ENCODE results near the gene MTUS2. TPM values are rescaled to one million over a fixed set of nuclear protein-coding genes. Genes with fewer than 3 reads are reported as not detected.
"Not testable (repeated sequence)": the region's sequence is repeated elsewhere in the genome, so short reads cannot be mapped to it uniquely, and the experiment has no call there.

Gene MTUS2
- total RNA-seq, 1 donor from 2014 or later: 0.06 TPM

GRCh38 chr13:29379865-29380264 is 559.7 kb downstream of the MTUS2 start:
- DNase-seq (ENCODE audit: extremely low read depth, low read depth, low spot score): no peak

- DNase-seq (ENCODE audit: extremely low read depth, low read depth, low spot score): no peak
Observed at GRCh38 chr13:29382021-29382420, 561.9 kb downstream of the MTUS2 start.

GRCh38 chr13:29383476-29383875 is 563.3 kb downstream of the MTUS2 start:
- DNase-seq (ENCODE audit: extremely low read depth, low read depth, low spot score): no peak

GRCh38 chr13:29384466-29384865 is 564.3 kb downstream of the MTUS2 start:
- no peak for DNase-seq (ENCODE audit: extremely low read depth, low read depth, low spot score)

- DNase-seq (ENCODE audit: extremely low read depth, low read depth, low spot score): no peak
Observed at GRCh38 chr13:29384871-29385270, 564.7 kb downstream of the MTUS2 start.

- no peak for DNase-seq (ENCODE audit: extremely low read depth, low read depth, low spot score)
Observed at GRCh38 chr13:29386246-29386645, 566.1 kb downstream of the MTUS2 start.

GRCh38 chr13:29390598-29390997 is 570.5 kb downstream of the MTUS2 start:
- not testable (repeated sequence) for DNase-seq (ENCODE audit: extremely low read depth, low read depth, low spot score)

- DNase-seq (ENCODE audit: extremely low read depth, low read depth, low spot score): no peak
Observed at GRCh38 chr13:29396446-29396845, 576.3 kb downstream of the MTUS2 start.

- no peak for DNase-seq (ENCODE audit: extremely low read depth, low read depth, low spot score)
Observed at GRCh38 chr13:29397265-29397664, 577.1 kb downstream of the MTUS2 start.

- DNase-seq (ENCODE audit: extremely low read depth, low read depth, low spot score): no peak
Observed at GRCh38 chr13:29402166-29402636, 582.1 kb downstream of the MTUS2 start.

- no peak for DNase-seq (ENCODE audit: extremely low read depth, low read depth, low spot score)
Observed at GRCh38 chr13:29405401-29405800, 585.3 kb downstream of the MTUS2 start.

GRCh38 chr13:29411481-29411880 is 591.3 kb downstream of the MTUS2 start:
- no peak for DNase-seq (ENCODE audit: extremely low read depth, low read depth, low spot score)

- no peak for DNase-seq (ENCODE audit: extremely low read depth, low read depth, low spot score)
Observed at GRCh38 chr13:29418026-29418425, 597.9 kb downstream of the MTUS2 start.

GRCh38 chr13:29421118-29421517 is 601.0 kb downstream of the MTUS2 start:
- DNase-seq (ENCODE audit: extremely low read depth, low read depth, low spot score): no peak

GRCh38 chr13:29422015-29422414 is 601.9 kb downstream of the MTUS2 start:
- DNase-seq (ENCODE audit: extremely low read depth, low read depth, low spot score): no peak

- DNase-seq (ENCODE audit: extremely low read depth, low read depth, low spot score): no peak
Observed at GRCh38 chr13:29423050-29423449, 602.9 kb downstream of the MTUS2 start.

- no peak for DNase-seq (ENCODE audit: extremely low read depth, low read depth, low spot score)
Observed at GRCh38 chr13:29427937-29428309, 607.8 kb downstream of the MTUS2 start.

- DNase-seq (ENCODE audit: extremely low read depth, low read depth, low spot score): no peak
Observed at GRCh38 chr13:29428310-29429181, 608.4 kb downstream of the MTUS2 start.

GRCh38 chr13:29429286-29429900 is 609.3 kb downstream of the MTUS2 start:
- DNase-seq (ENCODE audit: extremely low read depth, low read depth, low spot score): no peak

- no peak for DNase-seq (ENCODE audit: extremely low read depth, low read depth, low spot score)
Observed at GRCh38 chr13:29434217-29434945, 614.2 kb downstream of the MTUS2 start.

GRCh38 chr13:29435125-29435911 is 615.2 kb downstream of the MTUS2 start:
- no peak for DNase-seq (ENCODE audit: extremely low read depth, low read depth, low spot score)
